HEK293T (cell line): ENCODE results near the gene CAMSAP2.

Source experiments
- BHLHE40 ChIP-seq: fragments of 450-650 bp; IDR thresholded peaks from 2 replicates; pipeline ENCODE4 v1.6.1; 2016; ENCODE audit warnings: mild to moderate bottlenecking, moderate library complexity, borderline replicate concordance
- CTBP1 ChIP-seq: fragments of 450-650 bp; IDR thresholded peaks from 2 replicates; pipeline ENCODE4 v1.6.1; 2016; ENCODE audit warnings: borderline replicate concordance
- FOXA1 ChIP-seq: fragments of 450-650 bp; IDR thresholded peaks from 2 replicates; pipeline ENCODE4 v1.6.1; 2016; ENCODE audit warnings: mild to moderate bottlenecking
- SUZ12 ChIP-seq: fragments of 450-650 bp; IDR thresholded peaks from 2 replicates; pipeline ENCODE4 v1.6.1; 2016; ENCODE audit warnings: mild to moderate bottlenecking
- TARDBP ChIP-seq: fragments of 450-650 bp; IDR thresholded peaks from 2 replicates; pipeline ENCODE4 v1.6.1; 2016

GRCh38 chr1:200708161-200708560 is 30.5 kb upstream of the CAMSAP2 start:
- TF ChIP-seq TARDBP (no peak), SUZ12 (no peak), BHLHE40 (no peak), FOXA1 (no peak), CTBP1 (no peak)
